ENCODE results near the gene CMYA5. TPM values are rescaled to one million over a fixed set of nuclear protein-coding genes. Genes with fewer than 3 reads are reported as not detected.

Gene CMYA5
- total and polyA plus RNA-seq, 4 donors, result 1.3 to 2.9 (median 2.0) TPM

- TF ChIP-seq ATF3 (IDR thresholded peaks at IDR 0.05) (no peak), JUND (IDR thresholded peaks at IDR 0.05) (no peak), GABPA (IDR thresholded peaks at IDR 0.05 in 1 of 2, conservative IDR thresholded peaks at IDR 0.05 in 1 of 2) (no peak), EGR1 (IDR thresholded peaks at IDR 0.05; ENCODE audit: low read depth in 2 of 2) (no peak), CTCF (IDR thresholded peaks at IDR 0.05; ENCODE audit: low read depth, low read length, missing input control) (no peak), SP1 (IDR thresholded peaks at IDR 0.05) (peak; percentile 43), FOXA2 (IDR thresholded peaks at IDR 0.05) (no peak), HNF4G (IDR thresholded peaks at IDR 0.05) (no peak)
Observed at GRCh38 chr5:79753877-79754645, 64.4 kb downstream of the CMYA5 start (continued).

- H3K36me3 ChIP-seq (ENCODE audit: control insufficient read depth in 4 of 4, insufficient read depth in 3 of 4, low read depth in 1 of 4, low read length in 3 of 4), result no peaks in the 10 kb centered on the region
- TF ChIP-seq ZBTB33 (IDR thresholded peaks at IDR 0.05) (peak; percentile 82), REST (IDR thresholded peaks at IDR 0.05) (peak; percentile 90), TAF1 (conservative IDR thresholded peaks at IDR 0.05) (no peak), NR2F2 (IDR thresholded peaks at IDR 0.05) (no peak), MAX (IDR thresholded peaks at IDR 0.05) (peak; percentile 82), YY1 (IDR thresholded peaks at IDR 0.05) (peak; percentile 97), RAD21 (IDR thresholded peaks at IDR 0.05) (peak; percentile 51 to 53), HNF4A (conservative IDR thresholded peaks at IDR 0.05) (peak; percentile 99 to 100), RXRA (IDR thresholded peaks at IDR 0.05) (peak; percentile 85 to 90), EGR1 (IDR thresholded peaks at IDR 0.05; ENCODE audit: low read depth in 2 of 2) (peak; percentile 51 to 67), CTCF (IDR thresholded peaks at IDR 0.05; ENCODE audit: low read depth, low read length, missing input control) (no peak), FOXA1 (IDR thresholded peaks at IDR 0.05) (peak; percentile 61), SP1 (IDR thresholded peaks at IDR 0.05) (peak; percentile 100), ATF3 (IDR thresholded peaks at IDR 0.05) (peak; percentile 77), FOXA2 (IDR thresholded peaks at IDR 0.05) (peak; percentile 25), HNF4G (IDR thresholded peaks at IDR 0.05) (peak; percentile 99), JUND (IDR thresholded peaks at IDR 0.05) (peak; percentile 73 to 91), GABPA (IDR thresholded peaks at IDR 0.05 in 1 of 2, conservative IDR thresholded peaks at IDR 0.05 in 1 of 2) (peak in 1 of 2 donors; percentile 31)
- no peaks in the 10 kb centered on the region for H3K9me3 ChIP-seq (ENCODE audit: control insufficient read depth in 4 of 4, low read length in 3 of 4)
- DNase-seq (ENCODE audit: low spot score), result peak; percentile 44
- H3K27me3 ChIP-seq (ENCODE audit: control insufficient read depth in 4 of 4, insufficient read depth in 4 of 4, low read length in 3 of 4), result no peaks in the 10 kb centered on the region
- H3K9ac ChIP-seq (ENCODE audit: low read depth in 1 of 2, low read length in 2 of 2), result no peak overlapping the region
- peak overlapping the region; percentile 75 to 88 for H3K27ac ChIP-seq (ENCODE audit: low read depth in 1 of 2, low read length in 2 of 2)
- no peak overlapping the region for H3K4me3 ChIP-seq (ENCODE audit: low read depth in 1 of 3, low read length in 3 of 3)
- H3K4me1 ChIP-seq (ENCODE audit: control insufficient read depth in 4 of 4, insufficient read depth in 4 of 4, low read length in 3 of 4), result peaks cover 11 to 57% (median 40%) of the 10 kb centered on the region in 4 donors
- WGBS, result 49% methylated on average over 7 of the region's 7 CpGs
Observed at GRCh38 chr5:79754865-79755555, 65.4 kb downstream of the CMYA5 start.
